CD4-positive, alpha-beta T cell (primary cell): ENCODE data around the gene S100A7. TPM values are rescaled to one million over a fixed set of nuclear protein-coding genes. Genes with fewer than 3 reads are reported as not detected.

Experiments used
- ATAC-seq: fragments of 200-7000 bp; cut with Tn5 transposase; one replicate; pipeline ENCODE4 v1.10.0; 2022; ENCODE audit warnings: mild to moderate bottlenecking; ENCODE audit not compliant: poor library complexity
- CTCF ChIA-PET: fragments of 350-600 bp; sonication (Branson Sonifier 250); formaldehyde crosslinking; loops from one replicate; lab custom pipeline; 2021; ENCODE audit warnings: antibody characterized with exemption, inconsistent platforms; lab: Charles Lee
- POLR2A ChIA-PET: fragments of 350-600 bp; sonication (Branson Sonifier 250); formaldehyde crosslinking; loops from one replicate; lab custom pipeline; 2021; ENCODE audit warnings: antibody characterized with exemption, inconsistent platforms; lab: Charles Lee
- DNase-seq, 14 experiments: peaks; one replicate each; pipeline ENCODE4 v3.0.0-alpha.2; 2013 to 2020; ENCODE audit warnings: mixed read lengths in 2 of 14
- H3K27ac ChIP-seq, 2 donors: one replicate each; pipeline versions ENCODE4 v1.5.1 to v1.7.0; 2013; ENCODE audit warnings: low read length in 2 of 2, low read depth in 1 of 2, mild to moderate bottlenecking in 1 of 2
- H3K27me3 ChIP-seq, 2 experiments: 1 replicate in 1 of 2; 2 replicates in 1 of 2; pipeline versions ENCODE4 v1.6.1 to v1.7.0; 2013; ENCODE audit warnings: low read length in 2 of 2, control low read depth in 1 of 2, mild to moderate bottlenecking in 1 of 2, moderate library complexity in 1 of 2; ENCODE audit not compliant: insufficient read depth in 2 of 2, control insufficient read depth in 1 of 2
- H3K36me3 ChIP-seq: one replicate; pipeline ENCODE4 v1.6.1; 2013; ENCODE audit warnings: low read length, control low read depth; ENCODE audit not compliant: insufficient read depth
- H3K4me1 ChIP-seq: one replicate; pipeline ENCODE4 v1.6.1; 2013; ENCODE audit warnings: low read length, control low read depth; ENCODE audit not compliant: insufficient read depth
- H3K4me3 ChIP-seq: one replicate; pipeline ENCODE4 v1.5.1; 2013; ENCODE audit warnings: mild to moderate bottlenecking, low read length, moderate library complexity
- H3K9me3 ChIP-seq, 2 experiments: 1 replicate in 1 of 2; 2 replicates in 1 of 2; pipeline versions ENCODE4 v1.6.1 to v1.7.0; 2013; ENCODE audit warnings: low read length in 2 of 2, mild to moderate bottlenecking in 2 of 2, control low read depth in 1 of 2, moderate library complexity in 1 of 2; ENCODE audit not compliant: control insufficient read depth in 1 of 2, insufficient read depth in 1 of 2
- H3K27ac Mint-ChIP-seq: one replicate; pipeline ENCODE4 v1.8.0; 2020; ENCODE audit warnings: mixed read lengths
- H3K27me3 Mint-ChIP-seq: one replicate; pipeline ENCODE4 v1.8.0; 2021; ENCODE audit warnings: mixed read lengths
- H3K36me3 Mint-ChIP-seq: one replicate; pipeline ENCODE4 v1.8.0; 2021; ENCODE audit warnings: low read depth, mixed read lengths
- H3K4me1 Mint-ChIP-seq: one replicate; pipeline ENCODE4 v1.8.0; 2021; ENCODE audit warnings: low read depth, mixed read lengths
- H3K4me3 Mint-ChIP-seq: one replicate; pipeline ENCODE4 v1.8.0; 2020; ENCODE audit warnings: mild to moderate bottlenecking, mixed read lengths
- H3K9me3 Mint-ChIP-seq: one replicate; pipeline ENCODE4 v1.8.0; 2020; ENCODE audit warnings: mixed read lengths
- CTCF ChIP-seq: fragments of 200-600 bp; IDR thresholded peaks from one replicate; pipeline ENCODE4 v1.8.0; 2022; ENCODE audit warnings: antibody characterized with exemption, mild to moderate bottlenecking
- intact Hi-C, 2 experiments: fragments of 100-400 bp; cut with DNase I in 1 of 2; cut with micrococcal nuclease in 1 of 2; formaldehyde crosslinking; loops; one replicate each; pipeline versions ENCODE4 v1.15.1 to v1.9.0; 2023 to 2025; cut with DNase I, micrococcal nuclease
- total RNA-seq, 174 experiments: library from RNA in 2 of 174; stranded (reverse) in 2 of 174; gene quantifications; one replicate each; pipeline ENCODE4 v1.2.3 and lab custom pipeline; 2021 to 2026

S100A7 gene
- total RNA-seq, 2 experiments from 2014 or later: not detected

GRCh38 chr1:153444078-153444477 is 16.4 kb downstream of the S100A7 start:
- no peaks in the 10 kb centered on the region for H3K4me1 Mint-ChIP-seq
- H3K4me1 ChIP-seq: no peaks in the 10 kb centered on the region
- intact Hi-C loops: no loop called here
- H3K36me3 ChIP-seq: no peaks in the 10 kb centered on the region
- peaks cover 54% of the 10 kb centered on the region for H3K27me3 Mint-ChIP-seq
- H3K4me3 Mint-ChIP-seq: no peak overlapping the region
- ATAC-seq (no peak), DNase-seq (no peak)
- CTCF ChIA-PET: no interaction called here
- POLR2A ChIA-PET: no interaction called here
- TF ChIP-seq CTCF: no peak
- H3K27ac Mint-ChIP-seq: no peak overlapping the region
- peaks cover 7 to 8% of the 10 kb centered on the region in 2 experiments for H3K27me3 ChIP-seq
- H3K9me3 ChIP-seq: peaks cover 0 to 4% of the 10 kb centered on the region in 2 experiments
- no peaks in the 10 kb centered on the region for H3K9me3 Mint-ChIP-seq
- no peak overlapping the region for H3K4me3 ChIP-seq
- no peak overlapping the region for H3K27ac ChIP-seq
- no peaks in the 10 kb centered on the region for H3K36me3 Mint-ChIP-seq

- Histone ChIP-seq H3K9me3 (peaks cover 0 to 4% of the 10 kb centered on the region in 2 experiments), H3K27me3 (peaks cover 7 to 8% of the 10 kb centered on the region in 2 experiments), H3K27ac (no peak overlapping the region), H3K4me1 (no peaks in the 10 kb centered on the region), H3K4me3 (no peak overlapping the region), H3K36me3 (no peaks in the 10 kb centered on the region)
- H3K27me3 Mint-ChIP-seq: peaks cover 49% of the 10 kb centered on the region
- DNase-seq (no peak), ATAC-seq (no peak)
- no peaks in the 10 kb centered on the region for H3K9me3 Mint-ChIP-seq
- TF ChIP-seq CTCF: no peak
- no peak overlapping the region for H3K27ac Mint-ChIP-seq
- no peaks in the 10 kb centered on the region for H3K4me1 Mint-ChIP-seq
- ChIA-PET POLR2A (no interaction called here), CTCF (no interaction called here)
- no peak overlapping the region for H3K4me3 Mint-ChIP-seq
- intact Hi-C loops: no loop called here
- H3K36me3 Mint-ChIP-seq: no peaks in the 10 kb centered on the region
These were observed 17.0 kb downstream of the S100A7 start for GRCh38 chr1:153443486-153443885.

GRCh38 chr1:153441238-153441755 is 19.2 kb downstream of the S100A7 start:
- DNase-seq (no peak), ATAC-seq (no peak)
- Histone ChIP-seq H3K9me3 (peaks cover 0 to 4% of the 10 kb centered on the region in 2 experiments), H3K27me3 (peaks cover 7 to 8% of the 10 kb centered on the region in 2 experiments), H3K27ac (no peak overlapping the region), H3K36me3 (no peaks in the 10 kb centered on the region), H3K4me1 (no peaks in the 10 kb centered on the region), H3K4me3 (no peak overlapping the region)
- Mint-ChIP-seq H3K36me3 (no peaks in the 10 kb centered on the region), H3K4me3 (no peak overlapping the region), H3K27ac (no peak overlapping the region), H3K4me1 (no peaks in the 10 kb centered on the region), H3K27me3 (peaks cover 42% of the 10 kb centered on the region), H3K9me3 (no peaks in the 10 kb centered on the region)
- ChIA-PET CTCF (interaction anchor here (0.9 kb wide), 1 partner anchor 37 kb away, joined by 3 read pairs; no protein-coding TSS in a partner anchor), POLR2A (no interaction called here)
- no peak for TF ChIP-seq CTCF
- intact Hi-C loops: no loop called here
